Neural cell (in vitro differentiated cells): ENCODE results near the gene UBE3A. TPM values are rescaled to one million over a fixed set of nuclear protein-coding genes. Genes with fewer than 3 reads are reported as not detected.

Source experiments
- H2AFZ ChIP-seq: fragments of 200-600, 300-800 bp; sonication (generic), shearing (Covaris generic); 2 replicates; pipeline ENCODE4 v1.6.0; 2014; ENCODE audit warnings: low read depth, mild to moderate bottlenecking, antibody characterized with exemption, low read length, moderate library complexity
- H3F3A ChIP-seq: fragments of 200-600 bp; shearing (Covaris generic); 2 replicates; pipeline ENCODE4 v1.6.1; 2016; ENCODE audit warnings: mild to moderate bottlenecking, moderate library complexity, mixed read lengths, antibody characterized with exemption, low read length; ENCODE audit not compliant: insufficient read depth, poor library complexity, severe bottlenecking
- H3K27ac ChIP-seq: fragments of 200-600, 300-800 bp; sonication (generic), shearing (Covaris generic); 2 replicates; pipeline ENCODE4 v1.5.1; 2014; ENCODE audit warnings: mild to moderate bottlenecking, low read length, moderate library complexity
- H3K27me3 ChIP-seq: fragments of 300-800, 200-600 bp; sonication (generic), shearing (Covaris generic); 2 replicates; pipeline ENCODE4 v1.6.0; 2014; ENCODE audit warnings: mild to moderate bottlenecking, low read depth, low read length, moderate library complexity; ENCODE audit not compliant: insufficient read depth
- H3K36me3 ChIP-seq: fragments of 300-800, 200-600 bp; sonication (generic), shearing (Covaris generic); 2 replicates; pipeline ENCODE4 v1.5.1; 2014; ENCODE audit warnings: mild to moderate bottlenecking, antibody characterized with exemption, low read length, moderate library complexity; ENCODE audit not compliant: insufficient read depth
- H3K4me2 ChIP-seq: fragments of 300-800, 200-600 bp; sonication (generic), shearing (Covaris generic); 2 replicates; pipeline ENCODE4 v1.6.0; 2014; ENCODE audit warnings: mild to moderate bottlenecking, low read length
- H3K4me3 ChIP-seq: fragments of 300-800, 200-600 bp; sonication (generic), shearing (Covaris generic); 2 replicates; pipeline ENCODE4 v1.5.1; 2014; ENCODE audit warnings: mild to moderate bottlenecking, low read length, moderate library complexity
- H3K79me2 ChIP-seq: fragments of 200-600 bp; shearing (Covaris generic); replicated peaks from 2 replicates; pipeline ENCODE4 v1.6.0; 2014; ENCODE audit warnings: mild to moderate bottlenecking, low read length, moderate library complexity; ENCODE audit not compliant: insufficient read depth
- H3K9ac ChIP-seq: fragments of 300-800, 200-600 bp; sonication (generic), shearing (Covaris generic); 2 replicates; pipeline ENCODE4 v1.6.1; 2016; ENCODE audit warnings: mild to moderate bottlenecking, low read length, mixed read lengths
- H3K9me2 ChIP-seq: fragments of 200-600 bp; shearing (Covaris generic); 2 replicates; pipeline ENCODE4 v1.6.1; 2016; ENCODE audit warnings: mild to moderate bottlenecking, low read length, mixed read lengths; ENCODE audit not compliant: insufficient read depth
- H3K9me3 ChIP-seq: fragments of 200-600, 300-800 bp; sonication (generic), shearing (Covaris generic); 2 replicates; pipeline ENCODE4 v1.6.1; 2016; ENCODE audit warnings: mild to moderate bottlenecking, mixed run types, low read length, moderate library complexity, mixed read lengths
- H4K20me1 ChIP-seq: fragments of 200-600 bp; shearing (Covaris generic); 2 replicates; pipeline ENCODE4 v1.6.1; 2016; ENCODE audit warnings: mild to moderate bottlenecking, mixed run types; ENCODE audit not compliant: insufficient read depth
- CTCF ChIP-seq: fragments of 450-650 bp; IDR thresholded peaks from 2 replicates; pipeline ENCODE4 v1.5.1; 2014; ENCODE audit warnings: antibody characterized with exemption, mild to moderate bottlenecking, moderate library complexity; ENCODE audit not compliant: poor library complexity, severe bottlenecking
- EP300 ChIP-seq: fragments of 450-650 bp; conservative IDR thresholded peaks from 2 replicates; pipeline ENCODE4 v1.6.1; 2014; ENCODE audit warnings: antibody characterized with exemption, mild to moderate bottlenecking, moderate library complexity; ENCODE audit not compliant: poor library complexity, severe bottlenecking
- EZH2 ChIP-seq: fragments of 200-600, 300-800 bp; shearing (Covaris generic), sonication (generic); IDR thresholded peaks from 2 replicates; pipeline ENCODE4 v1.6.1; 2014; ENCODE audit warnings: antibody characterized with exemption, low read length, borderline replicate concordance, mild to moderate bottlenecking; ENCODE audit not compliant: insufficient read depth, poor library complexity, severe bottlenecking
- MXI1 ChIP-seq: fragments of 450-650 bp; conservative IDR thresholded peaks from 2 replicates; pipeline ENCODE4 v1.6.1; 2014; ENCODE audit warnings: antibody characterized with exemption, mild to moderate bottlenecking; ENCODE audit not compliant: poor library complexity, severe bottlenecking
- RAD21 ChIP-seq: fragments of 450-650 bp; conservative IDR thresholded peaks from 2 replicates; pipeline ENCODE4 v1.6.1; 2014; ENCODE audit warnings: antibody characterized with exemption, mild to moderate bottlenecking, moderate library complexity
- REST ChIP-seq: IDR thresholded peaks from 2 replicates; pipeline ENCODE4 v1.6.1; 2012; ENCODE audit warnings: borderline replicate concordance
- SMC3 ChIP-seq: fragments of 450-650 bp; conservative IDR thresholded peaks from 2 replicates; pipeline ENCODE4 v1.6.1; 2014; ENCODE audit warnings: antibody characterized with exemption, mild to moderate bottlenecking, moderate library complexity; ENCODE audit not compliant: poor library complexity
- TAF1 ChIP-seq: IDR thresholded peaks from 2 replicates; pipeline ENCODE4 v1.6.1; 2012; ENCODE audit warnings: low read depth
- polyA plus RNA-seq: library from polyadenylated mRNA; depleted of rRNA; stranded (reverse); fragments of >200 nt; gene quantifications from 2 replicates; pipeline ENCODE4 v1.2.3, GENCODE V29; 2014

Gene UBE3A
- polyA plus RNA-seq, 1 donor from 2014 or later = 98.5 TPM

- no peaks in the 10 kb centered on the region for H3K27me3 ChIP-seq
- no peak overlapping the region for H3K9ac ChIP-seq
- H3K36me3 ChIP-seq = peaks cover 15% of the 10 kb centered on the region
- no peak for TF ChIP-seq MXI1
- TF ChIP-seq CTCF = no peak
- no peak for TF ChIP-seq TAF1
- H2AFZ ChIP-seq = no peak overlapping the region
- H3K9me3 ChIP-seq = no peaks in the 10 kb centered on the region
- H3K4me2 ChIP-seq = no peak overlapping the region
- no peaks in the 10 kb centered on the region for H3K9me2 ChIP-seq
- H3K79me2 ChIP-seq = peaks cover 7% of the 10 kb centered on the region
- no peak overlapping the region for H3K4me3 ChIP-seq
- H3F3A ChIP-seq = no peaks in the 10 kb centered on the region
- no peak overlapping the region for H3K27ac ChIP-seq
- H4K20me1 ChIP-seq = no peaks in the 10 kb centered on the region
Observed at GRCh38 chr15:25401501-25401900, 37.3 kb downstream of the UBE3A start.

GRCh38 chr15:25397100-25397499 lies 41.7 kb downstream of the UBE3A start:
- TF ChIP-seq REST (no peak), EZH2 (no peak)
- H3K36me3 ChIP-seq = peaks cover 20% of the 10 kb centered on the region
- H3K4me2 ChIP-seq = no peak overlapping the region
- no peaks in the 10 kb centered on the region for H3F3A ChIP-seq
- H3K9me3 ChIP-seq = no peaks in the 10 kb centered on the region
- H3K27me3 ChIP-seq = no peaks in the 10 kb centered on the region
- no peak overlapping the region for H3K27ac ChIP-seq
- no peak overlapping the region for H3K4me3 ChIP-seq
- H4K20me1 ChIP-seq = no peaks in the 10 kb centered on the region
- H3K79me2 ChIP-seq = peaks cover 8% of the 10 kb centered on the region
- H3K9me2 ChIP-seq = no peaks in the 10 kb centered on the region
- no peak overlapping the region for H2AFZ ChIP-seq
- H3K9ac ChIP-seq = no peak overlapping the region

GRCh38 chr15:25394898-25395297 lies 43.9 kb downstream of the UBE3A start:
- peaks cover 14% of the 10 kb centered on the region for H3K36me3 ChIP-seq
- H3F3A ChIP-seq = no peaks in the 10 kb centered on the region
- TF ChIP-seq RAD21 (no peak), EZH2 (no peak), EP300 (no peak), CTCF (no peak), REST (no peak), MXI1 (no peak), SMC3 (no peak)
- no peak overlapping the region for H3K4me3 ChIP-seq
- H2AFZ ChIP-seq = no peak overlapping the region
- H3K9me2 ChIP-seq = no peaks in the 10 kb centered on the region
- H3K79me2 ChIP-seq = peaks cover 8% of the 10 kb centered on the region
- no peak overlapping the region for H3K4me2 ChIP-seq
- no peaks in the 10 kb centered on the region for H4K20me1 ChIP-seq
- no peaks in the 10 kb centered on the region for H3K9me3 ChIP-seq
- no peak overlapping the region for H3K9ac ChIP-seq
- no peak overlapping the region for H3K27ac ChIP-seq
- H3K27me3 ChIP-seq = no peaks in the 10 kb centered on the region
